Activated gamma-delta T cell treated with Interleukin-2 at 50 U/mL for 16 hours (primary cell): ENCODE data around the gene PTPRJ.

Experiments used
- DNase-seq: peaks from one replicate; pipeline ENCODE4 v3.0.0-alpha.2; 2020

Gene PTPRJ

GRCh38 chr11:48074425-48075181 lies 94.2 kb downstream of the PTPRJ start:
- DNase-seq = no peak

GRCh38 chr11:48075637-48076036 lies 95.3 kb downstream of the PTPRJ start:
- no peak for DNase-seq

GRCh38 chr11:48077251-48077650 lies 96.9 kb downstream of the PTPRJ start:
- DNase-seq = no peak

- DNase-seq = no peak
Measured at GRCh38 chr11:48078689-48079088, 98.3 kb downstream of the PTPRJ start.

GRCh38 chr11:48079596-48079995 lies 99.2 kb downstream of the PTPRJ start:
- DNase-seq = no peak

GRCh38 chr11:48080301-48080861 lies 100.0 kb downstream of the PTPRJ start:
- DNase-seq = no peak

- peak; percentile 7 for DNase-seq
Measured at GRCh38 chr11:48081151-48082010, 101.0 kb downstream of the PTPRJ start.

GRCh38 chr11:48082771-48083170 lies 102.4 kb downstream of the PTPRJ start:
- DNase-seq = no peak

GRCh38 chr11:48083421-48083820 lies 103.1 kb downstream of the PTPRJ start:
- no peak for DNase-seq

GRCh38 chr11:48085688-48086087 lies 105.3 kb downstream of the PTPRJ start:
- DNase-seq = no peak

GRCh38 chr11:48087422-48087821 lies 107.1 kb downstream of the PTPRJ start:
- no peak for DNase-seq

GRCh38 chr11:48087974-48088681 lies 107.8 kb downstream of the PTPRJ start:
- no peak for DNase-seq

- no peak for DNase-seq
Measured at GRCh38 chr11:48088682-48089050, 108.3 kb downstream of the PTPRJ start.

GRCh38 chr11:48090174-48090573 lies 109.8 kb downstream of the PTPRJ start:
- DNase-seq = no peak

GRCh38 chr11:48091426-48092102 lies 111.2 kb downstream of the PTPRJ start:
- no peak for DNase-seq

- no peak for DNase-seq
Measured at GRCh38 chr11:48093323-48093722, 113.0 kb downstream of the PTPRJ start.

GRCh38 chr11:48093795-48094642 lies 113.7 kb downstream of the PTPRJ start:
- DNase-seq = no peak

GRCh38 chr11:48094643-48095339 lies 114.4 kb downstream of the PTPRJ start:
- no peak for DNase-seq

- no peak for DNase-seq
Measured at GRCh38 chr11:48095779-48096470, 115.6 kb downstream of the PTPRJ start.
